HG03439 (cell line): ENCODE results near the gene RELB.
"Not testable (repeated sequence)": the region's sequence is repeated elsewhere in the genome, so short reads cannot be mapped to it uniquely, and the experiment has no call there.

Experiments used
- ATAC-seq: cut with Tn5 transposase; IDR thresholded peaks from one replicate; pipeline ENCODE4 v1.9.1; 2021; ENCODE audit warnings: mild to moderate bottlenecking, moderate library complexity; ENCODE audit not compliant: unreplicated experiment

Gene RELB, protein sequence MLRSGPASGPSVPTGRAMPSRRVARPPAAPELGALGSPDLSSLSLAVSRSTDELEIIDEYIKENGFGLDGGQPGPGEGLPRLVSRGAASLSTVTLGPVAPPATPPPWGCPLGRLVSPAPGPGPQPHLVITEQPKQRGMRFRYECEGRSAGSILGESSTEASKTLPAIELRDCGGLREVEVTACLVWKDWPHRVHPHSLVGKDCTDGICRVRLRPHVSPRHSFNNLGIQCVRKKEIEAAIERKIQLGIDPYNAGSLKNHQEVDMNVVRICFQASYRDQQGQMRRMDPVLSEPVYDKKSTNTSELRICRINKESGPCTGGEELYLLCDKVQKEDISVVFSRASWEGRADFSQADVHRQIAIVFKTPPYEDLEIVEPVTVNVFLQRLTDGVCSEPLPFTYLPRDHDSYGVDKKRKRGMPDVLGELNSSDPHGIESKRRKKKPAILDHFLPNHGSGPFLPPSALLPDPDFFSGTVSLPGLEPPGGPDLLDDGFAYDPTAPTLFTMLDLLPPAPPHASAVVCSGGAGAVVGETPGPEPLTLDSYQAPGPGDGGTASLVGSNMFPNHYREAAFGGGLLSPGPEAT

DNA sequence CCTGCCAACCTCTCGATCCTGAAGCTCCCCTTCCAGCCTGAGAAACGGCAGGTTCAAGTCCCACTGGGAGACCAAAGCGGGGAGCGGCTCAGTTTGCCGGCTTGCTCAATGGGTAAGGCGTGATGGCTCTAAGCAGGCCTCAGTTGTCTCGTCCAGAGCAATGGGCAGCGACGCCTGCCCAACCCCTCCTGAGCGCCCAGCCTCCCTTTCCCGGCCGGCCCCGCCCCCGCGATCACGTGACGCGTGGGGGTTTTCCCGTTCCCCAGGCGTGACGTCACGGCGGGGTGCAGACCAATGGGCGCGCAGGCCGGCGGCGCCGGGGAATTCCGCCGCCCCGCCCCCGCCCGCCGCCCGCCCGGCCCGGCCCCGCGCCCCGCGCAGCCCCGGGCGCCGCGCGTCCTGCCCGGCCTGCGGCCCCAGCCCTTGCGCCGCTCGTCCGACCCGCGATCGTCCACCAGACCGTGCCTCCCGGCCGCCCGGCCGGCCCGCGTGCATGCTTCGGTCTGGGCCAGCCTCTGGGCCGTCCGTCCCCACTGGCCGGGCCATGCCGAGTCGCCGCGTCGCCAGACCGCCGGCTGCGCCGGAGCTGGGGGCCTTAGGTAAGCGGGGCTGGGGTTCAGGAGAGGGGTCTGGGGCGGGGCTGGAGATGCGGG lies at the start of gene RELB:
Gene RELB, plus strand, starts transcription at position 378 of the 653 bp plus-strand sequence. Its CDS starts 116 bp downstream, at position 494.
- ATAC-seq, result peak; percentile 50

DNA sequence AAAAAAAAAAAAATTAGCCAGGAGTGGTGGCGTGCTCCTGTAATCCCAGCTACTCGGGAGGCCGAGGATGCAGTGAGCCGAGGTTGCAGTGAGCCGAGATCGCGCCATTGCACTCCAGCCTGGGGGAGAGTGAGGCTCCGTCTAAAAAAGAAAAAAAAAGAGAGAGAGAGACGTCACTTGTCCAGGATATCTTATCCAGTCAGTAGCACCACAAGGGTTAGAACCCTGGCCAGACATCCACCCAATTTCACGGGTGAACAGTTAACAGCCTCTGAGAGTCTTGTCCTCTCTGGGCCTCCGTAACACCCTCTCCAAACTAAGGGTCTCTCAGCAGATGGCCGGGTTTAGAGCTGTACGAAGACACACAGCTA lies 47.0 kb upstream of the RELB start:
- no peak for ATAC-seq

DNA sequence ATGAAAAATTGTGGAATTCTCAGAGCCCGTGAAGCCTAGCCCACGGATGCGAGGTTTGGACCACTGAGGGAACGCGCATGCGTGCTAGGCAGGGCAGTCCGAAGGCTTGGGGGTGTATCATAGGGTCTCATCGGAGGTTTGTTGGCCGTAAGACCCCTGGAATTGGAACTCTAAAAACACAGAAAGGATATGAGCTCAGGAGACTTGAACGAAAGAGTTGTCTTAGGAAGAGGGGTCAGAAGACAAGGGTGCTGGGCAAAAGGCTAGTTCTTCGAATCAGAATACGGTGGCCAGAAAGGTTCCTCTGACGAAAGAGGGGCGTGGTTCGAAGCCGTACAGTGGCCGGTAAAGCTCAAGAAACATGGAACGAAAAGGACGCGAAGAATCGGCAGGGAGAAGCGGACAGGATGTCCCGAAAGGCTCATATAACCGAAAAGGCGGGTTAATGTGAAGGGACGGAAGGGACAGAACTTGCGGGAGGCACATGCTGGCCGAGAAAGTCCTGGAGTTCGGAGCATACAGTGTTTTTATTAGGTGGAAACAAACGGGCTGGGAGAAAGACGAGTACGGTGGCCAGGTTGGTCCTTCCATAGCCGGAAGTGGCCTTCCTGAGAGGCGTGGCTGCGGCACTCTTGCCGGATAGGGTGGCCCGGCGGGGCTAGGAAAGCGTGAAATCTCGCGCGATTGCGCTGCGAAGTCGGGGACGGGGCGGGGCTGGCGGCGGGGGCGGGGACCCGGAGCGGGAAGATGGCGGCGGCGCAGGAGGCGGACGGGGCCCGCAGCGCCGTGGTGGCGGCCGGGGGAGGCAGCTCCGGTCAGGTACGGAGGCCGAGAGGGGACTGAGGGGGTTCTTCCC lies 46.4 kb upstream of the RELB start, which contains the start of gene CLPTM1:
Gene CLPTM1, plus strand, starts transcription at position 732 of the 856 bp plus-strand sequence. Its CDS starts 16 bp downstream, at position 748.
- peak; percentile 84 for ATAC-seq

DNA sequence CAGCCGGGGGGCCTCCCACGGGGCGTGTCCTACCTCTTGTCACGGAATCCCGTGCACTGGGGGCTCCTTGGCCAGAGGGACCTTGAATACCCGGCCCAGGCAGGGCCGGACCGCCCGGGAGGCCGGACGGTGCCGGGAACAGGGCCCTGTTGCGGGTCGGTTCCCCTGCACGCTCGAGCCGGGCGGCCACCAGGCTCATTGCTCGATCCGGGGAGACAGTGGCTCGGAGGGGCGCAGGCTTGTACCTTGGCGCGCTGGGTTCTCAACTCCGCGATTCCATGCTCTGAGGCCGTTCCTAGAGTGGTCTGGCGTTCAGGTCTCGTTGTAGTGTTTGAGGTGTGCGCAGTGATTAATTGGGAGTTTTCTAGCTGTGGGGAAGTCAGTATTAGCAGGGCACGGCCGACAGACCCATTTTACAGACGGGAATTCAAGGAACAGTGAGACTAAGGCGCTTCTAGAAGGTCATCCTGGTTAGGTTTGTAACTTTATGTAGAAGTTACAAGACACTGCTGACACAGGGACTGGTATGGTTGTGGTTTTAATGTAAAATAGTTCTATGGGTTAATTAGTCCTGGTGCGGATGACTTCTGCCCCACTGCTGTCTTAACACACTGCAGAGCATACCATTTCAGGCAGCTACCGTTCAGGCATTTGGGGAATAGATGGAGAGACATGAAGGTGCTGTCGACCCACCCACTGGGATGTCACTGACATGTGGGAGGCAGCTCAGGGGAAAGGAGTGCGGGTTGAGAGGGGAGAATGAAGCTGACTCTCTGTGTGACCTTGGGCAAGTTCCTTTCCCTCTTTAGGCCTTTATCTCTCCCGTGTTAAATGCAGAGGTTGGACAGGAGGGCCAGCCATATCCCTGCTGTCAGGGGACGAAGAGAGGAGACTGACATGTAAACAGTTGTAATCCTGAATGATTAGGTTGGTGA lies 45.5 kb upstream of the RELB start:
- ATAC-seq, result peak; percentile 21

DNA sequence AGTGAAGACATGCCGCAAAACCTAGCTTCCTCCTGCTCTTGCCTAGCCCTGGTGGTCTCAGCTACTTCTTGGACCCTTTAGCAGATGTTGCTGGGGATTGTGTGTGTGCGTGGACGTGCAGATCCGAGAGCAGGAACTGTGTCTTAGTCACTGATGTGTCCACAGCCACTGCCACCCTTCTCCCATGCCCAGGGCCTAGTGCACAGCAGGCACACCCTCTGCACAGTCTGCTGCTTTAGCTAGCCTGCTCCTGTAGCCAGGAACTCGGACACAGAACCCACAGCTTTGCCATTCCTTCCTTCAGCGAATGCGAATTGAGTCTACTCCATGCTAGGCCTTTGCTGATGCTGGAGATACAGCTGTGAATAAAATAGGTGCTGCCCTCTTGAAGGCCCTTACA lies 43.7 kb upstream of the RELB start:
- ATAC-seq, result no peak

DNA sequence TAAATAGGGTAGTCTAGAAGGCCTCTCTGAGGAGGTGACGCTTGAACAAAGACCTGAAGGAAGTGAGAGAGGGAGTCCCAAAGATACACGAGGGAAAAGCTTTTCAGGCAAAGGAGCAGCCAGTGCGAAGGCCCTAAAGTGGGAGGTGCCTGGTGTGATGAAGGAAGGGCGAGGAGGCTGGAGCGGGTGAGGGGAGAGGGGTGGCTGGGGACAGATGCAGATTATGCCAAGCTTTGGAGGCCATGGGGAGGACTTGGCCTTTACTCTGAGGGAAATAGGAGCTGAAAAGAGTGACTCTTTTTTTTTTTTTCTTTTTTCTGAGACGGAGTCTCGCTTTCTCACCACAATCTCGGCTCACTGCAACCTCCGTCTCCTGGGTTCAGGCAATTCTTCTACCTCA lies 43.2 kb upstream of the RELB start:
- ATAC-seq, result no peak

DNA sequence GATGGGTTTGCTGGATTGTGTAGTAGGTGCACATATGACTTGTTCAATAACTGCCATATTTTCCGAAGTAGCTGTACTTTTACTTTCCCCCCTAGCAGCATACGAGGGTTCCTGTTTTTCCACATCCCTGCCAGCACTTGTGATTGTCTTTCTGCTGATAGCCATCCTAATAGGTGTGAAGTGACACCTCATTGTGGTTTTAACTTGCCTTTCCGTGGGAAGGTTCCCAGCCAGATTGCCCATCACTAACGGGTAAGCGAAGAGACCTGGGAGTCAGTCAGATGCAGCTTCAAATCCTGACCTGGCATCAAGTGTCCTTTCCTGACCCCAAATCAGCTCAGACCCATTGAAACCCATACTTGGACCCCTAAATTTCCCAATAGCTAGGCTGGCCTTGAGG lies 41.6 kb upstream of the RELB start:
- ATAC-seq, result no peak

DNA sequence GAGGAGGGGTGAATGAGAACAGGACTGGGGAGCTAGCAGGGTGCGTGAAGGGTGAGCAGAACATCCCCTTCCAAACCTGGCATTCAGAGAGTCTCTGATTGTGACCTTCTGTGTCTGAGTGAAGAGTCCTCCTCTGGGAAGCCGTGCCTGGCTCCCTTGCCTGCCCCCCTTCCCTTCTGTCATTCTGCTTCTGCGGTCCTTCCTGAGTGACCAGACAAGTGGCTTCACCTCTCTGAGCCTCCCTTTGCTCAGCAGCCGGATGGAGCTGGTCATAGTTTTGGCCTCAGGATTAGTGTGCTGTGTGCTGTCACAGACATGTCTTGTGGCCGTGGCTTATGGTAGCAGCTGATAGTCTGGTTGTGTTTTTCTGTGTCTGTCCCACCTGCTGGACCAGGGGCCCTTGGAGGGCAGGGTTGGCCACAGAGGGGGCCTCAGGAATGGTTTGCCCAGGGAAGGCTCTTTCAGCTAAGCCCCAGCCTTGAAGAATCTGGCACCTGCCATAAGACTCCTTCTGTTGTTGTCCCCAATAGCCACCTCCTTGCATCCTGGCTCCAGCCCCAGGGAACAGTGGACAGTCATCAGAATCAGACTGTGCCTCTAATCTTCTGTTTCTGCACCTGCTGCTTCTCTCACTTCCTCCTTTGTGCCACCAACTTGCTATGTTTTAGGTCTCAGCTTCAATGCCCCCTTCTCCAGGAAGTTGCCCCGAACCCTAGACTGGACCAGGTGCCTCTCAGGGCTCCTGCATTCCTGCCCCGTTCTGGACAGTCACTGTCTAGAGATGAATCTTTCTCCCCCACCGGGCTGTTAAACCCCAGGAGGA lies 40.1 kb upstream of the RELB start:
- ATAC-seq, result no peak

DNA sequence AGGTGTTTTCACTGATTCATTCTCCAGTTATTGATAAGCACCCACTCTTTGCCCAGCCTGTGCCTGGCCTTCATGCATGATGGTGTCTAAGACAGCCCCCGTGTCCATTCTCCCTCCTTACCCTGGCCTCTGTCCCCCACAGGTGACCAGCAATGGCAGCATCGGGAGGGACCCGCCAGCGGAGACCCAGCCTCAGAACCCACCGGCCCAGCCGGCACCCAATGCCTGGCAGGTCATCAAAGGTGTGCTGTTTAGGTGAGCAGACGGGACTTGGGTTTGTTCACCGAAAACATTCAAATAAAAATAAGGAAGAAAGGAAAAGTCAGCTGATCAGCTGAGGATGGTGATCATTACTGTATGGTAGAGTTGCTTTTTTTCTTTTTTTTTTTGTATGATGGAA lies 39.4 kb upstream of the RELB start:
- no peak for ATAC-seq

DNA sequence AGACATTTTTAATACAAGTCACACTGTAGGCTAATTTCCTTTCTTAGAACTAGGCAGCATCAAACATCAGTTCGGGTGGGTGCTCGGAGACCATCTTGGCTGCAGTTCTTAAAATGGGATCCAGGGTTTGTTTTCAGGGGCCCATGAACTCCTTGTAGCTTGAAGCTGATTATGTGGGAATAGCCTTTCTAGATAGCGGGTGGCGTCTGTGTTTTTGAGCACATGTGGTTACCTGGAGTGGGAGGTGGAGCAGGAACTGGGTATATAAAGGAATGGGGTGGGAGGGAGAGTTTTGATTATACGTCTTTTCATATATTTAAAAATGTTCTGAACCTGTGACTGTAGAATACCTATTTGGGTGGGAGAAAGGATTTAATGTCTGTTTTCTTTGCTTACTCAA lies 33.1 kb upstream of the RELB start:
- ATAC-seq, result no peak

DNA sequence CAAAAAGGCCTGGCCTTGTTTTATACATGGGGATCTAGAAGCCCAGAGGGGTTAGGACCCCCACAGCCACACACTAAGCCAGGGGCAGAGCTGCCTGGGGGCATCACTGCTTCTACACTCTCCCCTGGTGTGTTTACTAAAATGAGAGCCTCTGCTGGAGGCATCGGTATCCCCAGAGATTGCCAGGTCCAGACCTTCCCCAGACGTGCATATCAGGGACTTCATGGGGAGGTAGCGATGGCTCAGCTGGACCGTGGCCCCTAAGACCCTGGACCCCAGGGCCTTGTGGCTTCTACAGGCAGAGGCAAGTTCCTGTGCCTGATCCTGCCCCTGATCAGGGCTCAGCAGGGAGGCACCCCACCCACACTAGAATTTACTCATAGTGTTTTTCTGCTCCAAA lies 32.6 kb upstream of the RELB start:
- no peak for ATAC-seq

DNA sequence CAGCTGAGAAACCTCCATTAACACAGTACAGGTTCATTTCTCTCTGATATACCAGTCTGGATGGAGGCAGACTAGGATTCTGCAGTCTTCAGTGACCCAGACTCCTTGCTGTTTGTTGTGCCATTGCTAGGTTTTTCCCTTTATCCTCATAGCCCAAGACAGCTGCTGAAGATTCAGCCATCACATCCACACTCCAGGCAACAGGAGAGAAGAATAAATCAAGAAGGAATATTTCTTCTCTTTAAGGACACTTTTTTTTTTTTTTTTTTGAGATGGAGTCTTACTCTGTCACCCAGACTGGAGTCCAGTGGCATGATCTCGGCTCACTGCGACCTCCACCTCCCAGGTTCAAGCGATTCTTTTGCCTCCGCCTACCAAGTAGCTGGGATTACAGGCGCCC lies 31.8 kb upstream of the RELB start:
- ATAC-seq, result no peak

DNA sequence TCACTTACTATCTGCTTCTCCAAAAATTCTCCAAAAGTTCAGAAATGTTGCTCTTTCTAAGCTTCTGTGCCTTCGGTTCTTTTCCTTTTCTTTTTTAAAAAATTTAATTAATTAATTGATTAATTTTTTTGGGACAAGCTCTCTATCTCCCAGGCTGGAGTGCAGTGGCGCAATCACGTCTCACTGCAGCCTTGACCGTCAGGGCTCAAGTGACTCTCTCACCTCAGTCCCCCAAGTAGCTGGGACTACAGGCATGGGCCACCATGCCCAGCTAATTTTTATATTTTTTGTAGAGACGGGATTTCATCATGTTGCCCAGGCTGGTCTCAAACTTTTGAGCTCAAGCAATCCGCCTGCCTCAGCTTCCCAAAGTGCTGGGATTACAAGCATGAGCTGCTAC lies 29.8 kb upstream of the RELB start:
- ATAC-seq, result not testable (repeated sequence)

DNA sequence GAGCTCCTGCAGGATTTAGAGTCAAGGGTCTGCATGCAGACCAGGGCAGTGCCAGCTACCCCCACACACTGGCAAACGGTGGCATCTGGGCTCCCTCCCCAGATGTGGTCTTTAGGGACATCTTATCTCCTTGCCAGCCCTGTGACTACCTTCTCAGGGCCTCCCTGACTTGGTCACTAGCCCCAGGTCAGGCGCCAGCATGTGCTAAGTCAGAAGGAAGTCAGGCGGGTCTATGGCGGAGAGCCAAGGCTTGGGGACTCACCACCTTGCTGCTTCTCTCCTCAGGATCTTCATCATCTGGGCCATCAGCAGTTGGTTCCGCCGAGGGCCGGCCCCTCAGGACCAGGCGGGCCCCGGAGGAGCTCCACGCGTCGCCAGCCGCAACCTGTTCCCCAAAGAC lies 28.5 kb upstream of the RELB start:
- no peak for ATAC-seq

DNA sequence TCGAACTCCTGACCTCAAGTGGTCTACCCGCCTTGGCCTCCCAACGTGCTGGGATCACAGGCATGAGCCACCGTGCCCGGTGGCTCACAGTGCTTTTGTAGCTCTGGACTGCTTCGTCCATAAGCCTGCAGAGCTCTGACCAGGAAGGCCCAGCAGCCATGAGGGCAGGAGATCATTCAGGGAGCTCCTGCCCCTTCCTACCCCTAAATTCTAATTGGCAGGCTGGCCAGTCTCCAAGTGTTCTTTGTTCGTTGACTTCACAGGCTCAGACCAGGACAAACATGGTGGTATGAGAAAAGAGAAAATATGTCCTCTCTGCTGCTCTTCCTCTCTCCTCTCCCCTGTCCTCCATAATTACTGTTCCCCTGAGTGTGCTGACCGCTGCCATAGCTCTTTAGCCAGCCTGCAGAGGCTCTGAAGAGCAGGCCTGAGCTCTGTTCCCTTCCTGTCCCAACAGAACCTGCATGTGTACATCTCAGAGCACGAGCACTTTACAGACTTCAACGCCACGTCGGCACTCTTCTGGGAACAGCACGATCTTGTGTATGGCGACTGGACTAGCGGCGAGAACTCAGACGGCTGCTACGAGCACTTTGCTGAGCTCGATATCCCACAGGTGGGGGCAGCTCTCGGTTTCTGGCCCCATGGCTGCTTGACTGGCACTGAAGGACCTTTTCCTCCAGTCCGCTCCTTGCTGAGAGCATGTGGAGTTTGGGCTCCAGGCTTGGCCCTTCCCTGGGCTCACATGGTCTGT lies 27.1 kb upstream of the RELB start:
- no peak for ATAC-seq

DNA sequence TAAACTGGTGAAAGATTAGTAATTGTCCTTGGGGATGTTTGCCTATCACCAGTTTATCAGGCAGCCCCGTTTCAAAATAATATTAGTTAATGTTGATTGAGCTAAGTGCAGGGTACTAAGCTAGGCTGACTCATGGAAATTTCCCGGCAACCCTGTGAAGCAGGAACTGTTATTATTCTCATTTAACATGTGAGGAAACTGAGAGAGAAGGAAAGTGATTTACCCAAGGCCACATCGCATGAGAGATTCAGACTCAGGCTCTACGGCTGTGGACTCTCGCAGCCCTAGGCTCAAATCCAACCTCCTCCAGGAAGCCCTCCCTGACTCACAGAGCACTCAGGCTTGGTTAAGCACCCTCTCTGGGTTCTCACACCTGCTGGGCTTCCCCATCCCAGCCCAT lies 26.4 kb upstream of the RELB start:
- no peak for ATAC-seq

DNA sequence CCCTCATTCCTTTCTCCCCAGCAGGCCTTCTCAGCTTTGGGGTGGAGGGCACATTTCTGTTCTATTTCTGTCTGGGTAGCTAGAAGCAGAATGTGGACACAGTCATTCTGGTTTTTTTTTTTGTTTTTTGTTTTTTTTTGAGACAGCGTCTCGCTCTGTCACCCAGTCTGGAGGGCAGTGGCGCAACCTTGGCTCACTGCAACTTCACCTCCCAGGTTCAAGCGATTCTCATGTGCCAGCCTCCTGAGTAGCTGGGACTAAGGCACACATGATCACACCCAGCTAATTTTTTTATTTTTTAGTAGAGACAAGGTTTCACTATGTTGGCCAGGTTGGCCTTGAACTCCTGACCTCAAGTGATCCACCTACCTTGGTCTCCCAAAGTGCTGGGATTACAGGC lies 25.8 kb upstream of the RELB start:
- ATAC-seq, result no peak

DNA sequence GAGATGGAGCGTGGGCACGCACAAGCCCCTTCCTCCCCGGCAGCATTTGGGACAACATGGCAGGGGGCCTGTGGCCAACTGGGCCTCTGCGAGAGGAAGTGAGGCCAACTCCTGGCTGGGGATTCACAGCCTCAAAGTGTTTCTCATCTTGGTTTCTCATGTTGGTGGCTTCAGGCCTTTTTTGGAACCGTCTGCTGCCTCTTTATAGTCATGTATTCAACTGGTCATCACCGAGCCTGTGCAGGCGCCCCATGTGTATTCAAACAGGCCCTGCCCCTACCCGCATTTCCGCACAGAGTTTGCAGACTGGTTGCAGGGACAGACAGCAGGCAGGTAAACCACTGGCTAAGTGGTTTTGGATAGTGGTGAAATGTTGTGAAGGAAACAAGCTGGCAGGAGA lies 17.3 kb upstream of the RELB start:
- no peak for ATAC-seq

DNA sequence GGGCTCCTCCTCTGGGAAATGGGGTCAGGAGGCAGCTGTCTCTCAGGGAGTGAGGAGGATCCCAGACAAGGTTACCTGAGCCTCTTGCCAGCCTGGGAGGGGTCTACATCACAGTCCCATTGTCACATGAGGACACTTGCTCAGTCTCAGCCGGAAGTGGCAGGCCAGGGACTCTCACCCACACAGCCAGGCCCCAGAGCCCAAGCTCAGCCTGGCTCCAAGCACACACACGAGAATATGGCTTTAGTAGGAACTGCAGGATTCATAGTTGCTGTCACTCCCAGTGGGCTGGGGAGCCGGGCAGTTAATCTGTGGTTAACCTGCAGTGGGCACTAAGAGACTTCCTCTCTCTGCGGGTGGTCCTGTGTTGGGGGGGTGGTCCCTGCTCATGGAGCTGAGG lies 15.8 kb upstream of the RELB start:
- ATAC-seq, result no peak
